ENCODE data around the gene POU2F1. TPM values are rescaled to one million over a fixed set of nuclear protein-coding genes. Genes with fewer than 3 reads are reported as not detected.

The POU2F1 gene
- total RNA-seq, 1 donor from 2014 or later = 7.2 TPM

DNA sequence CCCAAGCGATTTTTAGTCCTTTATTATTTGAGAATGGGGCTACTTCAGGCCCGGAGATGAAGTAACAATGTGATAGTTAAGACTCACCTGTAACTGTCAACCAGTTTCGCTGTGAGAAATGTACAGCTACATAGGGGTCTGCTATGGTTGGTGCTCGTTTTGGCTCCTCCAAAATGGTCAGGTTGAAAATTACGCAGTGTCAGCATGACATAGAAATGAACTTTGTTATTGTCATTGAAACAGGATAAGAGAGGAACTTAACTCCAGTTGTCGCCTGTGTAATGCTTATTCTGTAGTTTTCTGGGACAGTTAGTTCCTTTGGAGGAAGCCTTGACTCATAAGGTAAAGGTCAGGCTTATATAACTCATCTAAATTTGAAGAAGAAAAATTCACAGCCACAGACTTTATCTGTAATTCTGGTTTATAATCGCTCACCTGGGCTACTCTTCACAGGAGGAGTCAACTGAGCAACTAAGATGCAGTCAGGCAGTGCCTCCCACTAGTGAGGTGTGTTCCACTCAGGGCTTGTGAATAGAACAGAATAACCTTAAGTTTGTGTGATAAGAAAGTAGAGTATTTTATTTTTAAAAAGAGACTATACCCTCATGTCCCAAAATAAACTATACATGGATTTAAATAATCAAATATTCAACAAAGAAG, 166.7 kb downstream of the POU2F1 start:
- H3K4me3 ChIP-seq (ENCODE audit: low read depth, low read length) = no peak overlapping the region
- TF ChIP-seq CTCF (conservative IDR thresholded peaks at IDR 0.05; ENCODE audit: low read depth, low read length) = no peak
- no peak for DNase-seq (ENCODE audit: low read depth)

GRCh38 chr1:167388976-167389375, 168.3 kb downstream of the POU2F1 start:
- TF ChIP-seq CTCF (conservative IDR thresholded peaks at IDR 0.05; ENCODE audit: low read depth, low read length) = no peak
- no peak for DNase-seq (ENCODE audit: low read depth)
- no peak overlapping the region for H3K4me3 ChIP-seq (ENCODE audit: low read depth, low read length)

- H3K4me3 ChIP-seq (ENCODE audit: low read depth, low read length) = no peak overlapping the region
- DNase-seq (ENCODE audit: low read depth) = no peak
- no peak for TF ChIP-seq CTCF (conservative IDR thresholded peaks at IDR 0.05; ENCODE audit: low read depth, low read length)
Measured at GRCh38 chr1:167392200-167392696, 171.6 kb downstream of the POU2F1 start.

DNA sequence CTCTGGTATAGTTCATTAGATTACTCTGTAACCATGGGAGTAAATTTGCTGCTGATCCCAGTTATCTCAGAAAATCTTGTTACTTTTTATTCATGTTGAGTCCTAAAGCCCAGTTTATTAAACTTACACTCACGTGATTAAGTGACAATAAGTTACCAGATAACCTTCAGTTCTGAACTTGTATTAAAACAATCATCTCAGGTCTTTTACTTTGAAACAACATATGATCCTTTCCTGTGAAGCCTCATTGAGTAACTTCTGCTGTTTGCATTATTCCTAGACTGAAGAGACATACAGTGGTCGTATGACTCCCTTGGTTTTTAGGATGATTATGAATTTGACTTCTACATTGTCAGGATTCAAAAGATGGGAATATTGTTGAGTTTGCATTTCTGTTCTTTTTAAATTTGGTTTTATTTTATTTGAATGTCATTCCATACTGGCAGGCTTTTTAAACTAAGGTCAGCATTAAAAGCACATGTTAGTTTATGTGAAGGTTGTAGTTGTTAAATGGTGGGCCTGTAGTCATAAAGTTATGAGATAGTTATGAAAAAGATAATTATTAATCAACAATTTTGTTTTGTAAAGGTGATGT, 179.8 kb downstream of the POU2F1 start:
- TF ChIP-seq CTCF (conservative IDR thresholded peaks at IDR 0.05; ENCODE audit: low read depth, low read length) = no peak
- DNase-seq (ENCODE audit: low read depth) = no peak

DNA sequence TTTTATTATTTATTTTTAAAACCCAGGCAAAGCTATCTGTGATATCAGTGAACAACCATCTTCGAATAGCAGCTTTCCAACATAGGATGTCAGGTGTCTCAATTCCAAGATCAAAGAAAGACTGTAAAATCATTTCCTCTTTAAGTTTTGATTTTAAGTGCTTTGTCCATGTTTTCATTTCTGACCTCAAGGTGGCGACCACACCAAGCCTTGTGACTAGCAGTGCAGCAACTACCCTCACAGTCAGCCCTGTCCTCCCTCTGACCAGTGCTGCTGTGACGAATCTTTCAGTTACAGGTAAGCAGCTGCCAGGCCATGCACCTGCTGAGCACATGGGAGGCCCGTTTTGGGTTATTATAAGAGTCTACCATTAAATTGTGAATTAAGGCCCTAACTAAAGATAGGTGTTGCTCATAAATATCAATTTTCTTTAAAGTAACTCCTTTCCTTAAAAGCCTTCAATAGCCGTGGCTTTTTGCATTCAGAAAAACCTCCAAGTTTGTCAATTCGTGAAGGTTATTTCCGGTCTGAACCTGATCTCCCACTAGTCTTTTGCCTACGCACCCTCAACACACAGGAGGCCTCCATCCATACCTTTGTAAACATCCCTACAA, 180.7 kb downstream of the POU2F1 start:
- H3K4me3 ChIP-seq (ENCODE audit: low read depth, low read length) = no peak overlapping the region
- peak; percentile 12 for DNase-seq (ENCODE audit: low read depth)
- peak; percentile 65 for TF ChIP-seq CTCF (conservative IDR thresholded peaks at IDR 0.05; ENCODE audit: low read depth, low read length)

More for the DNA sequence above, 179.8 kb downstream of the POU2F1 start:
- H3K4me3 ChIP-seq (ENCODE audit: low read depth, low read length) = no peak overlapping the region

GRCh38 chr1:167404161-167404888, 183.6 kb downstream of the POU2F1 start:
- no peak for TF ChIP-seq CTCF (conservative IDR thresholded peaks at IDR 0.05; ENCODE audit: low read depth, low read length)
- no peak for DNase-seq (ENCODE audit: low read depth)
- H3K4me3 ChIP-seq (ENCODE audit: low read depth, low read length) = no peak overlapping the region
